HEK293T (cell line): Measurements from ENCODE around the gene SEMA6B.

ENCODE experiments used
- CTCF ChIA-PET: fragments of 350-600 bp; formaldehyde crosslinking; extraction: SDS; loops from one replicate; lab custom pipeline; 2021; ENCODE audit warnings: antibody characterized with exemption, inconsistent platforms; lab: Yijun Ruan, JAX
- POLR2A ChIA-PET: fragments of 350-600 bp; formaldehyde crosslinking; extraction: SDS; loops from one replicate; lab custom pipeline; 2020; ENCODE audit warnings: antibody characterized with exemption, inconsistent platforms; lab: Yijun Ruan, JAX
- DNase-seq: peaks from one replicate; pipeline ENCODE4 v3.0.0; 2012; ENCODE audit warnings: mixed read lengths; ENCODE audit errors: extremely low spot score
- ARNT ChIP-seq: fragments of 450-650 bp; IDR thresholded peaks from 2 replicates; pipeline ENCODE4 v1.6.1; 2017; ENCODE audit warnings: mild to moderate bottlenecking
- BHLHE40 ChIP-seq: fragments of 450-650 bp; IDR thresholded peaks from 2 replicates; pipeline ENCODE4 v1.6.1; 2016; ENCODE audit warnings: mild to moderate bottlenecking, moderate library complexity, borderline replicate concordance
- CTBP1 ChIP-seq: fragments of 450-650 bp; IDR thresholded peaks from 2 replicates; pipeline ENCODE4 v1.6.1; 2016; ENCODE audit warnings: borderline replicate concordance
- ELF4 ChIP-seq: fragments of 450-650 bp; IDR thresholded peaks from 2 replicates; pipeline ENCODE4 v1.6.1; 2017; ENCODE audit warnings: antibody characterized with exemption
- FOXA1 ChIP-seq: fragments of 450-650 bp; IDR thresholded peaks from 2 replicates; pipeline ENCODE4 v1.6.1; 2016; ENCODE audit warnings: mild to moderate bottlenecking
- FOXK2 ChIP-seq: fragments of 450-650 bp; IDR thresholded peaks from 2 replicates; pipeline ENCODE4 v1.6.1; 2016; ENCODE audit warnings: mild to moderate bottlenecking
- FOXM1 ChIP-seq: fragments of 450-650 bp; IDR thresholded peaks from 2 replicates; pipeline ENCODE4 v1.6.1; 2017; ENCODE audit warnings: mild to moderate bottlenecking, borderline replicate concordance
- HDGF ChIP-seq: fragments of 450-650 bp; IDR thresholded peaks from 2 replicates; pipeline ENCODE4 v1.6.1; 2017; ENCODE audit warnings: antibody characterized with exemption, borderline replicate concordance
- L3MBTL2 ChIP-seq: fragments of 450-650 bp; conservative IDR thresholded peaks from 2 replicates; pipeline ENCODE4 v1.6.1; 2016; ENCODE audit warnings: mild to moderate bottlenecking
- LEF1 ChIP-seq: fragments of 450-650 bp; IDR thresholded peaks from 2 replicates; pipeline ENCODE4 v1.6.1; 2017; ENCODE audit warnings: mild to moderate bottlenecking, borderline replicate concordance
- NFRKB ChIP-seq: fragments of 450-650 bp; IDR thresholded peaks from 2 replicates; pipeline ENCODE4 v1.6.1; 2016; ENCODE audit warnings: mild to moderate bottlenecking, moderate library complexity
- PKNOX1 ChIP-seq: fragments of 450-650 bp; IDR thresholded peaks from 2 replicates; pipeline ENCODE4 v1.6.1; 2016
- SP1 ChIP-seq: fragments of 450-650 bp; IDR thresholded peaks from 2 replicates; pipeline ENCODE4 v1.6.1; 2017
- SUZ12 ChIP-seq: fragments of 450-650 bp; IDR thresholded peaks from 2 replicates; pipeline ENCODE4 v1.6.1; 2016; ENCODE audit warnings: mild to moderate bottlenecking
- TARDBP ChIP-seq: fragments of 450-650 bp; IDR thresholded peaks from 2 replicates; pipeline ENCODE4 v1.6.1; 2016
- ZNF384 ChIP-seq: fragments of 450-650 bp; IDR thresholded peaks from 2 replicates; pipeline ENCODE4 v1.6.1; 2016

The SEMA6B gene

GRCh38 chr19:4541114-4541805 lies 18.2 kb downstream of the SEMA6B start:
- ChIA-PET CTCF (interaction anchor here (0.6 to 1.0 kb wide), 2 partner anchors 25 to 26 kb away, joined by 3 read pairs; no protein-coding TSS in a partner anchor), POLR2A (interaction anchor here (1.4 kb wide), 1 partner anchor 14 kb away, joined by 4 read pairs; no protein-coding TSS in a partner anchor)
- TF ChIP-seq ELF4 (no peak), ZNF384 (no peak), L3MBTL2 (no peak), FOXK2 (no peak), CTBP1 (no peak), BHLHE40 (no peak)

GRCh38 chr19:4539693-4540581 lies 19.5 kb downstream of the SEMA6B start, which contains the start of gene LRG1:
Gene LRG1 (minus strand): TSS chr19:4540036. CDS start chr19:4540013, 23 bp downstream.
- POLR2A ChIA-PET: interaction anchor here (1.1 kb wide), 2 partner anchors 65 to 68 kb away, joined by 3 read pairs; no protein-coding TSS in a partner anchor
- TF ChIP-seq SP1 (no peak), NFRKB (no peak), SUZ12 (no peak), L3MBTL2 (no peak), CTBP1 (no peak), FOXM1 (no peak), FOXA1 (no peak), PKNOX1 (no peak), ARNT (no peak), ELF4 (no peak), BHLHE40 (no peak), TARDBP (no peak), ZNF384 (no peak), FOXK2 (no peak), HDGF (no peak), LEF1 (no peak)
- no peak for DNase-seq
- CTCF ChIA-PET: interaction anchor here (0.8 kb wide), 2 partner anchors 11 to 15 kb away, joined by 5 read pairs; no protein-coding TSS in a partner anchor

More at GRCh38 chr19:4541114-4541805, 18.2 kb downstream of the SEMA6B start:
- DNase-seq: no peak

- TF ChIP-seq NFRKB (no peak), SUZ12 (no peak), CTBP1 (no peak)
- DNase-seq: no peak
- ChIA-PET CTCF (interaction anchor here (0.8 kb wide), 2 partner anchors 12 to 14 kb away, joined by 5 read pairs; no protein-coding TSS in a partner anchor), POLR2A (interaction anchor here (0.8 to 1.1 kb wide), 3 partner anchors 8 to 68 kb away, joined by 3 read pairs; no protein-coding TSS in a partner anchor)
Measured at GRCh38 chr19:4539169-4539692, 20.3 kb downstream of the SEMA6B start.

- no peak for TF ChIP-seq TARDBP
- TF ChIP-seq L3MBTL2: no peak
- no peak for TF ChIP-seq PKNOX1
- no peak for TF ChIP-seq ARNT
- no peak for TF ChIP-seq CTBP1
- no peak for TF ChIP-seq ELF4
- no peak for TF ChIP-seq ZNF384
- TF ChIP-seq FOXK2: no peak
- TF ChIP-seq SP1: no peak
- no peak for TF ChIP-seq NFRKB
- no peak for TF ChIP-seq BHLHE40
- no peak for TF ChIP-seq FOXA1
- no peak for TF ChIP-seq FOXM1
- TF ChIP-seq LEF1: no peak
- TF ChIP-seq SUZ12: no peak
- POLR2A ChIA-PET: interaction anchor here (0.8 to 1.1 kb wide), 2 partner anchors 9 to 64 kb away, joined by 3 read pairs; no protein-coding TSS in a partner anchor
- CTCF ChIA-PET: interaction anchor here (0.8 to 0.9 kb wide), 2 partner anchors 13 to 16 kb away, joined by 3 to 5 read pairs; no protein-coding TSS in a partner anchor
- DNase-seq: no peak
Measured at GRCh38 chr19:4538601-4538954, 20.9 kb downstream of the SEMA6B start.

GRCh38 chr19:4537953-4538600 lies 21.4 kb downstream of the SEMA6B start:
- no peak for TF ChIP-seq LEF1
- TF ChIP-seq SUZ12: no peak
- no peak for TF ChIP-seq L3MBTL2
- TF ChIP-seq FOXM1: no peak
- no peak for TF ChIP-seq FOXK2
- no peak for TF ChIP-seq SP1
- no peak for TF ChIP-seq NFRKB
- TF ChIP-seq ZNF384: no peak
- TF ChIP-seq BHLHE40: no peak
- TF ChIP-seq CTBP1: no peak
- TF ChIP-seq ELF4: no peak
- TF ChIP-seq ARNT: no peak
- no peak for TF ChIP-seq HDGF
- TF ChIP-seq FOXA1: no peak
- no peak for TF ChIP-seq TARDBP
- no peak for TF ChIP-seq PKNOX1
- CTCF ChIA-PET: interaction anchor here (0.9 kb wide), 1 partner anchor 15 kb away, joined by 3 read pairs; no protein-coding TSS in a partner anchor
- POLR2A ChIA-PET: no interaction called here
- DNase-seq: no peak
